HG03558 (cell line): Measurements from ENCODE around the gene PIK3CD.
"Not testable (repeated sequence)": the region's sequence is repeated elsewhere in the genome, so short reads cannot be mapped to it uniquely, and the experiment has no call there.

ENCODE experiments used
- ATAC-seq: cut with Tn5 transposase; IDR thresholded peaks from one replicate; pipeline ENCODE4 v1.9.1; 2021; ENCODE audit warnings: moderate number of reproducible peaks; ENCODE audit not compliant: unreplicated experiment; ENCODE audit errors: extremely low read depth

Gene PIK3CD

GRCh38 chr1:9730096-9730901, 78.8 kb downstream of the PIK3CD start:
- no peak for ATAC-seq

DNA sequence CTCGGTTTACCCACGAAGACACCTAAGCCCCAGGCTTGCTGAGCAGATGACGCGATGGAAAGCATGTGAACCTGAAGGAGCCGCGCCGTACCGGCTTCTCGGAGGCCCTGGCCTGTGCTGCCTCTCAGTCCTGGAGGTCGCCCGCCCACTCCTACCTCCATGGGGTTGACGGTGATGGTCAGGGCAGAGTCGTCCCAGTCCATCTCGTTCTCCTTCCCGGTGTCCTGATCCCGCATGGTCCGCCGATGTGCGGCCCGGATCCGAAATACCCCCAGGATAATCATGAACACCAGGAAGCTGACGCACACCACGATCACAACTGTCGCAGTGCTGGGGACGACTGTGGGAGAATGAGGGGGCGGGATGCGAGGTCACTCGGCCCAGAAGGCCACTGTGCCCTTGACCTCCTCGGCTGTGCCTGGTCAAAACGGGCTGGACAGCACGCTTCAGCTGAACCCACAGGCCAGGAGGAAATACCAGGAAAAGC, 79.6 kb downstream of the PIK3CD start:
- ATAC-seq: no peak

GRCh38 chr1:9731561-9731960, 80.0 kb downstream of the PIK3CD start:
- no peak for ATAC-seq

GRCh38 chr1:9732123-9732971, 80.8 kb downstream of the PIK3CD start:
- ATAC-seq: no peak

GRCh38 chr1:9733160-9733789, 81.7 kb downstream of the PIK3CD start:
- no peak for ATAC-seq

- ATAC-seq: no peak
Measured at GRCh38 chr1:9735800-9736199, 84.3 kb downstream of the PIK3CD start.

DNA sequence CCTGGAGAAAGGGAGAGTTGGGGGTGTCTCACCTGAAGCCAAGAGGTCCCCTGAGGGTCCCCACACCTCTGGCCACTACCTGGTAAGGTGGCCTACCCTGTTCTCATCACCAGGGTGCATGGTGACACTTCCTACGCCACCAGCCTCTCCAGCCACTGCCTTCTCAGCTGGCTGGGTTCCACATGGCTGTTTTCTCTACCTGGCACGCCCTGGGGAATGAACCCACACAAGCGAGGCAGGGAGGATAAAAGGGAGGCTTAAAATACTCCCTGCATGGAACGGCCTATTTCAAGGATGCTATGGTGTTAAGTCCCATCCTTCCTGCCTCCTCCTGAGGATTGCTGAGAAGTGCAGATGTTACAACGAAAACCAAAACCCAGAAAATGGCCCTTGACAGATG, 84.7 kb downstream of the PIK3CD start:
- ATAC-seq: no peak

GRCh38 chr1:9737057-9737456, 85.5 kb downstream of the PIK3CD start:
- no peak for ATAC-seq

DNA sequence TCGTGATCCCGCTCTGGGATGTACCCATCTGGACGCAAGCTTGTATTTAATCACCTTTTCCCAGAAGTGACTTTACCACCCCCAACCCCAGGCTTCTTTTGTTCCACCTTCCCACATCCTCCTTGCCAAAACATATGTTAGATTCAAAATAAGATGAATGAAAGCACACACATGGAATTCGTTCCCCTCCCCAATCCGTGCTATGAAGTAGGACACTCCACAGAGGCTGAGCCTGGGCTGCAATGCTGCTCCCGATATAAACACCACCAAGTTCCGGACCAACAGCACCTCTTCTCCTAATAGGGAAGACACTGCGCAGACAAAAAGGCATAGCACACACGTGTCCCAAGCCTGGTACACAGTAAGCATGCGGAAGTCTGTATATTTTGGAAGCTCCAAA, 86.1 kb downstream of the PIK3CD start:
- ATAC-seq: no peak

- ATAC-seq: no peak
Measured at GRCh38 chr1:9744106-9744799, 92.7 kb downstream of the PIK3CD start.

DNA sequence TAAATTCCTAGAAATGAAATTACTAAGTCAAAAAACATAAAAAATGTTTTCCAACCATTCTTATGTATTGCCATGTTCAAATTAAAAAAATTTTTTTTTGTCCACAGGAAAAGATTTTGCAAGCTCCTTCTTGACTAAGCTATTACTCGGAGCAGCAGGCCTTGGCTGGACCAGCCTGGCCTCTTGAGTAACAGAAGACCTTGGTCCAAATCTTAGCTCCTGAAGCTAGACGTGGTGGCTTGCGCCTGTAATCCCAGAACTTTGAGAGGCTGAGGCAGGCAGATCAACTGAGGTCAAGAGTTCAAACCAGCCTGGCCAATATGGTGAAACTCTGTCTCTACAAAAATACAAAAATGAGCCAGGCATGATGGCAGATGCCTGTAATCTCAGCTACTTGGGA, 94.7 kb downstream of the PIK3CD start:
- ATAC-seq: no peak

DNA sequence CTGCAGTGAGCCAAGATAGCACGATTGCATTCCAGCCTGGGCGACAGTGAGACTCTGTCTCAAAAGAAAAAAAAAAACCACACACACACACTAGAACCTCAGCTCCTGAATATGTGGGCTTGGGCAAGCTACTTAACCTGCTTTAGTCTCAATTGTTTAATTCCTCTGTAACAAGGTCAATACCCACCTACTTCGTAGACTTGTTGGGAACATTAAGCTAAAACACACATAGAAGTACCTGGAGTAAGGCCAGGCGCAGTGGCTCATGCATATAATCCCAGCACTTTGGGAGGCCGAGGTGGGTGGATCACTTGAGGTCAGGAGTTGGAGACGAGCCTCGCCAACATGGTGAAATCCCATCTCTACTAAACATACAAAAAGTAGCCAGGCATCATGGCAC, 95.1 kb downstream of the PIK3CD start:
- ATAC-seq: no peak

- ATAC-seq: not testable (repeated sequence)
Measured at GRCh38 chr1:9748391-9748790, 96.9 kb downstream of the PIK3CD start.

- ATAC-seq: no peak
Measured at GRCh38 chr1:9749361-9749760, 97.8 kb downstream of the PIK3CD start.

DNA sequence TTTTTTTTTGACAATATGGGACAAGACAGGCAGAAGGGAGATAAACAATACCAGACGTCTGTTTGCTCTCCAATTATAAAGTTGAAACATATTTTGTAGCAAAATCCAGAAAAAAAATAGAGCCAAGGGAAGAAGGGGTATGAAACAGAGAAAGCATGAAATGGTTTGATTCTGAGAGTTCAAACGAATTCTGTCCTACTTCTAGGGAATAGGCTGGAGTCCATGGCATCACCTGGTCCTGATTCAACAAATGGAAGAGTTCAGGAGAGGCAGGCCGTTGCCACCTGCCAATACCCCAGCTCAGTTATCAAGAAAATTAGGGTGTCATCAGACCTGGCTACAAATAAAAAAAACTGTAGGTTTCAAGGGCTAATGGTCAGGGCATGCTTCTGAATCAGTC, 100.4 kb downstream of the PIK3CD start:
- no peak for ATAC-seq

- no peak for ATAC-seq
Measured at GRCh38 chr1:9753121-9753531, 101.6 kb downstream of the PIK3CD start.

DNA sequence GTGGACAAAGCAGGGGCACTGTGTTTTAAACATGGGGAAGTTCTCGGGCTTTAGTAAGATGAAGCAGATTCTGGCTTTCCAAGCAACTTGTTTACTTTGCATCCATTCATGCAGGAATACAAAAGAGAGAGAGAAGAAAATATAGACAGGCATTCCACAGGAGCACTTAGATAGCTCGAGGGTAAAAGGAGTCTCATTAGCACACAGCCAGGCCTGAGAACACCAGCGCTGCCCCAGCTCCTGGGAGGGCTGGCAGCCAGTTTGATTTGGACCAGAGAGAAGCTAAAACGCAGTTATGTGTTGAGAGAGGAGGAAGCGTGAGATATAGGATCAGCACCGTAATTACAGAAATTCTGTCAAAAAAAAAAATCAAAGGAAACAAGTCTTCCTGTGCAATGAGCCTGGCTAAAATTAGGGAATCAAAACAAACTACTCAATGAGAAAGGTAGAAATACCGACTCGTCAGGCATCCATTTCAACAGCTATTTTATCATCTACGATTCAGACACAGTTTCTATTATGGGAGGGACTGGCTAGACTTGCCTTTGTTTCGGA, 104.0 kb downstream of the PIK3CD start:
- ATAC-seq: no peak

GRCh38 chr1:9758559-9759121, 107.1 kb downstream of the PIK3CD start:
- ATAC-seq: no peak

DNA sequence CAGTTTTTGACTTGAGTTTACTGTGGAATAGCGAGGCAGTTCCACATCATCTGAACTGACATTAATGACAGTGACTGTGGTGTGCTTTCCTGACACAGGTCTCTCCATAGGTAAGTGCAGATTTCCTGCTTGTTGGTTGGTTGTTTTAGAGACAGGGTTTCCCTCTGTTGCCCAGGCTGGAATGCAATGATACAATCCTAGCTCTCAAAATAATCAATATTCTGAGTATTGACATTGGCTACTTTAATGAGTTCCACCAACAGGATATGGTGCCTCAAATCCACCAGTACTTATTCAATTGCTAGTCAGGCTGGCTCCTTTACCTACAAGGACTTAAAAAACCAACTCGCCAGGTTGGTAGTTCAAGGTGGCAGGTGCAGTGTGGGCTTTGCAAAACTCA, 108.4 kb downstream of the PIK3CD start:
- no peak for ATAC-seq

- no peak for ATAC-seq
Measured at GRCh38 chr1:9760824-9761223, 109.3 kb downstream of the PIK3CD start.
